Urothelium cell line (cell line): ENCODE measurements around the gene PBXIP1.

Source experiments
- DNase-seq: peaks from one replicate; pipeline ENCODE4 v3.0.0; 2011; ENCODE audit warnings: low spot score, mixed read lengths
- FAIRE-seq: peaks from 2 replicates; lab custom pipeline; 2011; peaks lifted over from hg19 to GRCh38; lab: Jason Lieb, UNC

The PBXIP1 gene

GRCh38 chr1:154902938-154903566 lies 52.8 kb downstream of the PBXIP1 start:
- DNase-seq (no peak), FAIRE-seq (no peak)

GRCh38 chr1:154901591-154901990 lies 54.3 kb downstream of the PBXIP1 start:
- DNase-seq (no peak), FAIRE-seq (no peak)

- DNase-seq: no peak
- FAIRE-seq: no peak
These were observed 56.9 kb downstream of the PBXIP1 start for GRCh38 chr1:154899041-154899440.

GRCh38 chr1:154896771-154897286 lies 59.1 kb downstream of the PBXIP1 start:
- FAIRE-seq: no peak
- no peak for DNase-seq

- FAIRE-seq (no peak), DNase-seq (no peak)
These were observed 60.1 kb downstream of the PBXIP1 start for GRCh38 chr1:154895798-154896197.
